HepG2 (cell line): ENCODE measurements around the gene TP63. TPM values are rescaled to one million over a fixed set of nuclear protein-coding genes. Genes with fewer than 3 reads are reported as not detected.

ENCODE experiments used
- ATAC-seq: fragments of 200-7000 bp; cut with Tn5 transposase; 3 replicates; pipeline ENCODE4 v1.9.1; 2020; ENCODE audit warnings: mild to moderate bottlenecking, moderate library complexity
- BruUV-seq: library from RNA; stranded (reverse); fragments of 400-500 nt; replicated peaks from 2 replicates; lab custom pipeline; 2021; lab: Mats Ljungman, UMichigan
- CTCF ChIA-PET: fragments of 300-600 bp; formaldehyde crosslinking; extraction: SDS; loops from one replicate; lab custom pipeline; 2021; ENCODE audit warnings: low total read pairs, inconsistent platforms, low intra/inter-chr PET ratio; lab: Yijun Ruan, JAX
- POLR2A ChIA-PET: fragments of 350-600 bp; sonication (Branson Sonifier 250); formaldehyde crosslinking; loops from one replicate; lab custom pipeline; 2020; ENCODE audit warnings: antibody characterized with exemption, inconsistent platforms; lab: Yijun Ruan, JAX
- DNase-seq: peaks from one replicate; pipeline ENCODE4 v3.0.0-alpha.2; 2015; ENCODE audit warnings: low spot score
- FAIRE-seq: peaks from 3 replicates; lab custom pipeline; 2011; peaks lifted over from hg19 to GRCh38; lab: Jason Lieb, UNC
- H2AFZ ChIP-seq: one replicate; pipeline ENCODE4 v1.6.1; 2011; ENCODE audit warnings: low read length, inconsistent platforms
- H3K27ac ChIP-seq: fragments of 300-600 bp; 3 replicates; pipeline ENCODE4 v1.8.0; 2011; ENCODE audit warnings: mixed run types, mild to moderate bottlenecking, mixed read lengths, low read length, inconsistent platforms; ENCODE audit not compliant: insufficient read depth; ENCODE audit errors: extremely low read length
- H3K27me3 ChIP-seq, 2 experiments: fragments of 200-600 bp in 1 of 2; 2 replicates in 1 of 2; 3 replicates in 1 of 2; pipeline versions ENCODE4 v1.6.0 to v1.8.0; 2011; ENCODE audit warnings: low read length in 2 of 2, mild to moderate bottlenecking in 2 of 2, moderate library complexity in 2 of 2, inconsistent platforms in 1 of 2; ENCODE audit not compliant: insufficient read depth in 2 of 2, control insufficient read depth in 1 of 2
- H3K36me3 ChIP-seq, 2 experiments: fragments of 200-600 bp in 1 of 2; replicated peaks in 1 of 2; 2 replicates in 1 of 2; 3 replicates in 1 of 2; pipeline versions ENCODE4 v1.5.1 to v1.8.0; 2011; ENCODE audit warnings: low read length in 2 of 2, inconsistent platforms in 1 of 2; ENCODE audit not compliant: insufficient read depth in 2 of 2, control insufficient read depth in 1 of 2
- H3K4me1 ChIP-seq: 2 replicates; pipeline ENCODE4 v1.5.1; 2012; ENCODE audit warnings: low read length, inconsistent platforms; ENCODE audit not compliant: insufficient read depth
- H3K4me2 ChIP-seq: 2 replicates; pipeline ENCODE4 v1.6.0; 2011; ENCODE audit warnings: low read depth, low read length, inconsistent platforms
- H3K4me3 ChIP-seq, 3 experiments: fragments of 200-600 bp in 1 of 3; sonication (generic), shearing (Covaris generic) in 1 of 3; replicated peaks in 1 of 3; 2 replicates each; pipeline ENCODE4 v1.5.1; 2011 to 2016; ENCODE audit warnings: low read length in 3 of 3, inconsistent platforms in 2 of 3, low read depth in 2 of 3, mild to moderate bottlenecking in 2 of 3, control low read depth in 1 of 3, mixed read lengths in 1 of 3; ENCODE audit not compliant: insufficient read depth in 1 of 3
- H3K79me2 ChIP-seq: one replicate; pipeline ENCODE4 v1.6.1; 2011; ENCODE audit warnings: low read length, inconsistent platforms; ENCODE audit not compliant: insufficient read depth
- H3K9ac ChIP-seq: 2 replicates; pipeline ENCODE4 v1.6.0; 2011; ENCODE audit warnings: mild to moderate bottlenecking, low read depth, low read length, inconsistent platforms; ENCODE audit not compliant: insufficient read depth
- H3K9me3 ChIP-seq: 2 replicates; pipeline ENCODE4 v1.5.1; 2012; ENCODE audit warnings: mild to moderate bottlenecking, low read length
- H4K20me1 ChIP-seq: 2 replicates; pipeline ENCODE4 v1.6.0; 2011; ENCODE audit warnings: inconsistent platforms, mild to moderate bottlenecking, low read length, moderate library complexity; ENCODE audit not compliant: insufficient read depth
- ATF7-NPFF ChIP-seq: sonication (generic); formaldehyde crosslinking; IDR thresholded peaks from 2 replicates; pipeline ENCODE4 v1.8.1; 2023; ENCODE audit warnings: mild to moderate bottlenecking, low read depth, missing genetic modification reagents, moderate library complexity
- IRF2 ChIP-seq: IDR thresholded peaks from 2 replicates; pipeline ENCODE4 v1.6.1; 2018; ENCODE audit warnings: missing genetic modification reagents, missing compliant biosample characterization
- NCOR1 ChIP-seq: fragments of 200-600 bp; sonication (generic); IDR thresholded peaks from 2 replicates; pipeline ENCODE4 v1.7.0; 2017; ENCODE audit warnings: antibody characterized with exemption, low read length, borderline replicate concordance
- RXRA ChIP-seq: sonication (generic); formaldehyde crosslinking; IDR thresholded peaks from 2 replicates; pipeline ENCODE4 v1.5.1; 2020; ENCODE audit warnings: missing genetic modification reagents
- ZFP36 ChIP-seq: fragments of 150-350 bp; IDR thresholded peaks from 2 replicates; pipeline ENCODE4 v1.6.1; 2018; ENCODE audit warnings: borderline replicate concordance, low read length, low read depth; ENCODE audit not compliant: partially characterized antibody
- ZFP41 ChIP-seq: sonication (generic); formaldehyde crosslinking; IDR thresholded peaks from 2 replicates; pipeline ENCODE4 v1.4.0; 2020; ENCODE audit warnings: mild to moderate bottlenecking, missing genetic modification reagents, borderline replicate concordance
- ZKSCAN5 ChIP-seq: sonication (generic); formaldehyde crosslinking; IDR thresholded peaks from 2 replicates; pipeline ENCODE4 v1.5.1; 2020; ENCODE audit warnings: mild to moderate bottlenecking, missing genetic modification reagents
- ZNF24 ChIP-seq: fragments of 450-650 bp; IDR thresholded peaks from 2 replicates; pipeline ENCODE4 v1.6.1; 2017; ENCODE audit warnings: antibody characterized with exemption, mild to moderate bottlenecking
- ZNF646 ChIP-seq: sonication (generic); formaldehyde crosslinking; IDR thresholded peaks from 2 replicates; pipeline ENCODE4 v1.9.0; 2021; ENCODE audit warnings: mild to moderate bottlenecking, missing genetic modification reagents
- WGBS: methylation state at CpG from one replicate; pipeline ENCODE4 v1.1.6; 2017; ENCODE audit warnings: low lambda C conversion rate; 5-methylcytosine and 5-hydroxymethylcytosine counted together
- in situ Hi-C: cut with HindIII; loops from 2 replicates; pipeline ENCODE4 v1.10.0; 2017; ENCODE audit warnings: low pct_unique_long_range_greater_than_20kb; ENCODE audit not compliant: extremely low pct_ligation_motif_present
- intact Hi-C: fragments of 100-400 bp; cut with micrococcal nuclease; formaldehyde crosslinking; loops from one replicate; pipeline ENCODE4 v1.10.0; 2022; ENCODE audit not compliant: unreplicated experiment
- polyA plus RNA-seq, 8 experiments: library from polyadenylated mRNA; depleted of rRNA in 3 of 8; stranded (reverse) in 7 of 8; unstranded in 1 of 8; fragments of >200 nt; fragmentation: Illumina TruSeq in 4 of 8; extraction: Trizol in 4 of 8; gene quantifications; 2 replicates each; pipeline versions ENCODE4 v1.2.1 to v1.2.3, GENCODE V29; 2011 to 2016; ENCODE audit warnings: low read depth in 4 of 8, missing spikeins in 1 of 8, mixed read lengths in 1 of 8; ENCODE audit not compliant: insufficient read depth in 1 of 8
- total RNA-seq, 5 experiments: library from RNA; depleted of rRNA; stranded (reverse); fragments of >200 nt; fragmentation: Illumina TruSeq; extraction: Trizol; gene quantifications; 2 replicates each; pipeline ENCODE4 v1.2.3, GENCODE V29; 2016; ENCODE audit warnings: low read depth in 1 of 5
- TF ChIP-seq, protein P1 (sequence below): sonication (generic); formaldehyde crosslinking; IDR thresholded peaks from 2 replicates; pipeline ENCODE4 v1.8.0; 2022; ENCODE audit warnings: missing genetic modification reagents, mild to moderate bottlenecking, inconsistent platforms, borderline replicate concordance
- TF ChIP-seq, protein P2 (sequence below): sonication (generic); formaldehyde crosslinking; IDR thresholded peaks from 2 replicates; pipeline ENCODE4 v1.4.0; 2020; ENCODE audit warnings: missing genetic modification reagents, mild to moderate bottlenecking, borderline replicate concordance

Gene TP63
- total and polyA plus RNA-seq, 2 of the 13 experiments (the other 11 are each of a cell fraction or from before 2014, with no cell fraction given) = not detected

DNA sequence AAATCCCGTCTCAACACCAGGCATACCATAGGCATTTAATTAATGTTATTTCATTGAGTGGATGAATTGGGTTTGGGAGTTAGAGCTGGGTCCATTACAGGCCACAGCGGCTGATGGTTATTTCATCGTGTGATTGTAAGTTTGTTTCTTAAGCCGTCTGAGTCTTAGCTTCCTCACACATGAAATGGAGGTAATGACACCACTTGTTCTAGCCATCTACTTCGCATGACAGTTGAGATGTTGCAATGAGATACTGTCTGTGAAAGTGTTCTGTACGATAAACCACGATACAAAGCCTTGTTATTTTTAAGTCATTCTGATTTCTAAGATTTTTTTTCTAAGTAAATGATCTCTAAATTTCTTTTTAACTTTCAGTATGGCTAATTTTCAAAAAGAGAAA lies 8.6 kb upstream of the TP63 start (continued):
- no peak for TF ChIP-seq ATF7-NPFF (CRISPR knock-in tag)
- TF ChIP-seq, all 625 proteins: peak for 0

DNA sequence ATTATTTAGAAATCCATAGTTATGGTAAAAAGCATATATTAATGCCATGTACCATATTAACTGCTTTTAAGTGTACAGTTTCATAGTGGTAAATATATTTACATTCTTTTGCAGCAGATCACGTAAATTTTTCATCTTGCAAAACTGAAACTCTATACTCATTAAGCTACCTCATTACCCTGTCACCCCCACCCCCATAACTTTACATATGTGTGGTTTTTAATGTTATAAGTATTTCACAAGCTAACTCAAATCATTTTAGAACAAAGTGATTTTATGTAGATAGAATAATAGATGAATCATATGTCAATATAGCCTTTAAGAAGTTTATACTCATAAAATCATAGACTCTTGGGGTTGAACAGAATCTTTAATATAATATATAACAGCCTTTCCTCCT lies 7.1 kb upstream of the TP63 start:
- H2AFZ ChIP-seq = no peak overlapping the region
- no peaks in the 10 kb centered on the region for H4K20me1 ChIP-seq
- CTCF ChIA-PET = no interaction called here
- no peaks in the 10 kb centered on the region for H3K9me3 ChIP-seq
- ATAC-seq (no peak), FAIRE-seq (no peak), DNase-seq (no peak)
- no peak overlapping the region for H3K4me3 ChIP-seq
- no peaks in the 10 kb centered on the region for H3K27me3 ChIP-seq
- POLR2A ChIA-PET = no interaction called here
- WGBS = 0% methylated on average over 1 of the region's 1 CpG
- BruUV-seq = no TSS peak
- H3K36me3 ChIP-seq = no peaks in the 10 kb centered on the region
- no peak overlapping the region for H3K4me2 ChIP-seq
- no peak overlapping the region for H3K27ac ChIP-seq
- no peaks in the 10 kb centered on the region for H3K4me1 ChIP-seq
- no peaks in the 10 kb centered on the region for H3K79me2 ChIP-seq
- no peak for TF ChIP-seq ZFP41 (CRISPR knock-in tag)
- TF ChIP-seq NCOR1 = no peak
- no peak for TF ChIP-seq ZNF646 (CRISPR knock-in tag)
- TF ChIP-seq, protein P1, sequence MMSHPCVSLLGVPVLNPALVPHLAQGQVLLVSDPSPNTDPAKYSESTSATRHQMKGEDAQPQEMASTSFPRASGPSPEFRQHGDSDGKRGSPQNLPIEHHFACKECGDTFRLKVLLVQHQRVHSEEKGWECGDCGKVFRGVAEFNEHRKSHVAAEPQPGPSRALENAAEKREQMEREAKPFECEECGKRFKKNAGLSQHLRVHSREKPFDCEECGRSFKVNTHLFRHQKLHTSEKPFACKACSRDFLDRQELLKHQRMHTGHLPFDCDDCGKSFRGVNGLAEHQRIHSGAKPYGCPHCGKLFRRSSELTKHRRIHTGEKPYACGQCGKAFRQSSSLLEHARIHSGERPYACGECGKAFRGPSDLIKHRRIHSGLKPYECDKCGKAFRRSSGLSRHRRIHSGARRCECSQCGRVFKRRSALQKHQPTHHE (CRISPR knock-in tag) = no peak
- no peak for TF ChIP-seq RXRA
- TF ChIP-seq IRF2 (CRISPR knock-in tag) = no peak
- no peak for TF ChIP-seq ZNF24
- TF ChIP-seq ZFP36 = no peak
- TF ChIP-seq, protein P2, sequence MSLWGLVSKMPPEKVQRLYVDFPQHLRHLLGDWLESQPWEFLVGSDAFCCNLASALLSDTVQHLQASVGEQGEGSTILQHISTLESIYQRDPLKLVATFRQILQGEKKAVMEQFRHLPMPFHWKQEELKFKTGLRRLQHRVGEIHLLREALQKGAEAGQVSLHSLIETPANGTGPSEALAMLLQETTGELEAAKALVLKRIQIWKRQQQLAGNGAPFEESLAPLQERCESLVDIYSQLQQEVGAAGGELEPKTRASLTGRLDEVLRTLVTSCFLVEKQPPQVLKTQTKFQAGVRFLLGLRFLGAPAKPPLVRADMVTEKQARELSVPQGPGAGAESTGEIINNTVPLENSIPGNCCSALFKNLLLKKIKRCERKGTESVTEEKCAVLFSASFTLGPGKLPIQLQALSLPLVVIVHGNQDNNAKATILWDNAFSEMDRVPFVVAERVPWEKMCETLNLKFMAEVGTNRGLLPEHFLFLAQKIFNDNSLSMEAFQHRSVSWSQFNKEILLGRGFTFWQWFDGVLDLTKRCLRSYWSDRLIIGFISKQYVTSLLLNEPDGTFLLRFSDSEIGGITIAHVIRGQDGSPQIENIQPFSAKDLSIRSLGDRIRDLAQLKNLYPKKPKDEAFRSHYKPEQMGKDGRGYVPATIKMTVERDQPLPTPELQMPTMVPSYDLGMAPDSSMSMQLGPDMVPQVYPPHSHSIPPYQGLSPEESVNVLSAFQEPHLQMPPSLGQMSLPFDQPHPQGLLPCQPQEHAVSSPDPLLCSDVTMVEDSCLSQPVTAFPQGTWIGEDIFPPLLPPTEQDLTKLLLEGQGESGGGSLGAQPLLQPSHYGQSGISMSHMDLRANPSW (CRISPR knock-in tag) = no peak
- no peak for TF ChIP-seq ZKSCAN5 (CRISPR knock-in tag)
- no peak overlapping the region for H3K9ac ChIP-seq
- in situ Hi-C loops (no loop called here), intact Hi-C loops (no loop called here)
